Loucy (cell line): Measurements from ENCODE around the gene SLC25A18.

Experiments used
- H2AFZ ChIP-seq: fragments of 200-600 bp; sonication (generic); 2 replicates; pipeline ENCODE4 v1.6.0; 2016; ENCODE audit warnings: antibody characterized with exemption, mild to moderate bottlenecking, low read length, moderate library complexity
- H3F3A ChIP-seq: fragments of 200-600 bp; 2 replicates; pipeline ENCODE4 v1.6.0; 2016; ENCODE audit warnings: antibody characterized with exemption, low read depth, mild to moderate bottlenecking
- H3K27me3 ChIP-seq: fragments of 200-600 bp; sonication (generic); 2 replicates; pipeline ENCODE4 v1.6.1; 2014; ENCODE audit warnings: low read length, mild to moderate bottlenecking; ENCODE audit not compliant: insufficient read depth, poor library complexity, severe bottlenecking
- H3K36me3 ChIP-seq: fragments of 200-600 bp; sonication (generic); 2 replicates; pipeline ENCODE4 v1.6.1; 2016; ENCODE audit warnings: low read length; ENCODE audit not compliant: insufficient read depth
- H3K4me1 ChIP-seq: fragments of 200-600 bp; sonication (generic); 2 replicates; pipeline ENCODE4 v1.5.1; 2014; ENCODE audit warnings: low read length, mild to moderate bottlenecking; ENCODE audit not compliant: insufficient read depth, poor library complexity, severe bottlenecking
- H3K4me2 ChIP-seq: fragments of 200-600 bp; sonication (generic); 2 replicates; pipeline ENCODE4 v1.6.0; 2014; ENCODE audit warnings: antibody characterized with exemption, low read length, low read depth, mild to moderate bottlenecking; ENCODE audit not compliant: poor library complexity, severe bottlenecking
- H3K4me3 ChIP-seq: fragments of 200-600 bp; sonication (generic); 2 replicates; pipeline ENCODE4 v1.5.1; 2014; ENCODE audit warnings: low read length, mild to moderate bottlenecking, mixed read lengths; ENCODE audit not compliant: poor library complexity, severe bottlenecking
- H3K79me2 ChIP-seq: fragments of 200-600 bp; sonication (generic); 2 replicates; pipeline ENCODE4 v1.6.1; 2014; ENCODE audit warnings: low read length; ENCODE audit not compliant: insufficient read depth
- H3K9ac ChIP-seq: fragments of 200-600 bp; sonication (generic); 2 replicates; pipeline ENCODE4 v1.6.0; 2014; ENCODE audit warnings: mild to moderate bottlenecking, low read depth, low read length, moderate library complexity; ENCODE audit not compliant: poor library complexity, severe bottlenecking
- H3K9me2 ChIP-seq: fragments of 200-600 bp; sonication (generic); replicated peaks from 2 replicates; pipeline ENCODE4 v1.6.1; 2016; ENCODE audit warnings: low read depth, low read length, mixed read lengths
- H3K9me3 ChIP-seq: fragments of 200-600 bp; sonication (generic); 2 replicates; pipeline ENCODE4 v1.6.1; 2014; ENCODE audit warnings: mild to moderate bottlenecking, antibody characterized with exemption, low read length, low read depth; ENCODE audit not compliant: insufficient read depth
- H4K20me1 ChIP-seq: fragments of 200-600 bp; sonication (generic); 2 replicates; pipeline ENCODE4 v1.6.0; 2014; ENCODE audit warnings: antibody characterized with exemption, low read length, mild to moderate bottlenecking; ENCODE audit not compliant: insufficient read depth, poor library complexity, severe bottlenecking
- CTCF ChIP-seq: fragments of 200-600 bp; sonication (generic); conservative IDR thresholded peaks from 2 replicates; pipeline ENCODE4 v1.5.1; 2014; ENCODE audit warnings: mild to moderate bottlenecking, antibody characterized with exemption, low read length
- EZH2phosphoT487 ChIP-seq: fragments of 200-600 bp; IDR thresholded peaks from 2 replicates; pipeline ENCODE4 v1.6.1; 2018; ENCODE audit warnings: antibody characterized with exemption, mild to moderate bottlenecking, moderate library complexity, borderline replicate concordance

The SLC25A18 gene

GRCh38 chr22:17566776-17567175 lies 3.5 kb downstream of the SLC25A18 start:
- H3K4me2 ChIP-seq: no peak overlapping the region
- no peaks in the 10 kb centered on the region for H3F3A ChIP-seq
- H3K27me3 ChIP-seq: no peaks in the 10 kb centered on the region
- H2AFZ ChIP-seq: no peak overlapping the region
- no peaks in the 10 kb centered on the region for H3K9me3 ChIP-seq
- H3K4me1 ChIP-seq: no peaks in the 10 kb centered on the region
- TF ChIP-seq EZH2phosphoT487 (no peak), CTCF (no peak)
- H3K36me3 ChIP-seq: no peaks in the 10 kb centered on the region
- no peak overlapping the region for H3K9ac ChIP-seq
- H3K4me3 ChIP-seq: no peak overlapping the region
- no peaks in the 10 kb centered on the region for H4K20me1 ChIP-seq
- H3K79me2 ChIP-seq: no peaks in the 10 kb centered on the region
- H3K9me2 ChIP-seq: no peaks in the 10 kb centered on the region

GRCh38 chr22:17569971-17570511 lies 6.7 kb downstream of the SLC25A18 start:
- no peak overlapping the region for H3K4me2 ChIP-seq
- no peaks in the 10 kb centered on the region for H3K9me3 ChIP-seq
- no peak overlapping the region for H3K4me3 ChIP-seq

DNA sequence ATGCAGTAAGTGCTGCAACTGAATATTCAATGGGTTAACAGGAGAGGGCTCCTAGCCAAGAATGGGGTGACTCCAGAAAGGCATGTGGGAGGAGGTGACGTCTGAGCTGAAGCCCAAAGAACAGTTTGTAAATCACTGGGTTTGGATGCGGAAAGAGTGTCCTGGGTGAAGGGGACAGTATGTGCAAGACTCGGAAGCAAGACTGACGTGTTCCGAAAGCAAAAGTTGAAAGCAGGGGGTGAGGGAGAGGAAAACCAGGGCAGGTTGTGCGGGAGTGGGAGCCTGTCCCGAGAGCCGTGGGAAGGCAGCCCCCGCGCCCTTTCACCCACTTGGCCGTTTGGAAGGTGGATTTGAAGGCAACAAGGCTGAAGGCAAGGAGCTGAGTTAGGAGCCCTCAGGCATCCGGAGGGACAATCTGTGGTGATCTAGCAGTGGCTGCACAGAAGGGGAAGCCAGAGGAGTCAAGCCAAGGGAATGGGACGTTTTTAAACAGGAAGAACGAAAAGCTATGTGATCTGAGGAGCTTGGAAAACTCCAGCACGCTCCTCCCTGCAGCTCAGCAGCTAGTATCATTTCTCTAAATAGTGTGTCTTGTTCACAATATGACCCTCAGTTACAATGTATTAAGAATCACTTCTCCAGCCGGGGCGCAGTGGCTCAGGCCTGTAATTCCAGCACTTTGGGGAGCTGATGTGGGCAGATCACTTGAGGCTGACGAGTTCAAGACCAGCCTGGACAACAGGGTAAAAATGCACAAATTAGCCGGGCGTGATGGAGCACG lies 7.7 kb downstream of the SLC25A18 start:
- Histone ChIP-seq H3K9me2 (no peaks in the 10 kb centered on the region), H3K27me3 (no peaks in the 10 kb centered on the region), H2AFZ (no peak overlapping the region), H3K4me1 (no peaks in the 10 kb centered on the region), H3K4me2 (no peak overlapping the region), H3K4me3 (no peak overlapping the region), H3F3A (no peaks in the 10 kb centered on the region), H3K79me2 (no peaks in the 10 kb centered on the region), H4K20me1 (no peaks in the 10 kb centered on the region), H3K9ac (no peak overlapping the region), H3K9me3 (no peaks in the 10 kb centered on the region), H3K36me3 (no peaks in the 10 kb centered on the region)
- TF ChIP-seq EZH2phosphoT487 (no peak), CTCF (no peak)

More at GRCh38 chr22:17569971-17570511, 6.7 kb downstream of the SLC25A18 start:
- no peaks in the 10 kb centered on the region for H3K36me3 ChIP-seq
- no peak overlapping the region for H3K9ac ChIP-seq
- H3K27me3 ChIP-seq: no peaks in the 10 kb centered on the region
- H3K79me2 ChIP-seq: no peaks in the 10 kb centered on the region
- H3F3A ChIP-seq: no peaks in the 10 kb centered on the region
- H3K9me2 ChIP-seq: no peaks in the 10 kb centered on the region
- H3K4me1 ChIP-seq: no peaks in the 10 kb centered on the region
- no peak for TF ChIP-seq CTCF
- TF ChIP-seq EZH2phosphoT487: no peak
- H4K20me1 ChIP-seq: no peaks in the 10 kb centered on the region
- H2AFZ ChIP-seq: no peak overlapping the region
